Right lobe of liver (tissue), 6 donors: ENCODE results near the gene KLHL21. TPM values are rescaled to one million over a fixed set of nuclear protein-coding genes. Genes with fewer than 3 reads are reported as not detected.

Experiments
- ATAC-seq, 4 donors: fragments of 200-7000 bp; cut with Tn5 transposase; one replicate each; pipeline ENCODE4 v1.9.1; 2020; ENCODE audit warnings: mild to moderate bottlenecking in 4 of 4, moderate library complexity in 4 of 4
- DNase-seq, 3 donors: peaks; one replicate each; pipeline ENCODE4 v3.0.0-alpha.2; 2020
- H3K27ac ChIP-seq, 3 donors: fragments of 200-600 bp; one replicate each; pipeline ENCODE4 v1.8.0; 2022
- H3K27me3 ChIP-seq, 2 donors: fragments of 200-600 bp; one replicate each; pipeline ENCODE4 v1.8.0; 2022
- H3K36me3 ChIP-seq, 4 donors: fragments of 200-600 bp; sonication (generic) in 1 of 4; one replicate each; pipeline versions ENCODE4 v1.5.1 to v1.8.0; 2017 to 2022; ENCODE audit warnings: control low read depth in 1 of 4
- H3K4me1 ChIP-seq, 4 donors: fragments of 200-600 bp; sonication (generic) in 1 of 4; one replicate each; pipeline versions ENCODE4 v1.5.1 to v1.8.0; 2017 to 2022; ENCODE audit warnings: control low read depth in 1 of 4
- H3K4me3 ChIP-seq, 3 donors: fragments of 200-600 bp; one replicate each; pipeline ENCODE4 v1.8.0; 2022
- H3K9me3 ChIP-seq, 4 donors: fragments of 200-600 bp; sonication (generic) in 1 of 4; one replicate each; pipeline versions ENCODE4 v1.5.1 to v1.8.0; 2017 to 2022; ENCODE audit warnings: control low read depth in 1 of 4
- CTCF ChIP-seq, 4 donors: fragments of 200-600 bp in 3 of 4; fragments of 450-650 bp in 1 of 4; IDR thresholded peaks; one replicate each; pipeline versions ENCODE4 v1.5.1 to v1.8.0; 2016 to 2022; ENCODE audit warnings: antibody characterized with exemption in 4 of 4, mild to moderate bottlenecking in 2 of 4
- POLR2A ChIP-seq: fragments of 450-650 bp; IDR thresholded peaks from one replicate; pipeline ENCODE4 v1.6.1; 2017; ENCODE audit warnings: antibody characterized with exemption, mild to moderate bottlenecking
- WGBS: methylation state at CpG from one replicate; pipeline ENCODE4 v1.1.6; 2018; ENCODE audit warnings: low coverage, low lambda C conversion rate; ENCODE audit not compliant: insufficient coverage; ENCODE audit errors: missing lambda C conversion rate; 5-methylcytosine and 5-hydroxymethylcytosine counted together
- intact Hi-C, 2 donors: fragments of 100-400 bp; cut with DNase I; formaldehyde crosslinking; loops; one replicate each; pipeline versions ENCODE4 v1.11.2 to v1.14.1; 2022
- total RNA-seq, 6 experiments: library from RNA; depleted of rRNA in 2 of 6; stranded (reverse); fragments of >200 nt in 2 of 6; fragmentation: NEBNext Ultra II Directional in 3 of 6; extraction: Animal tissue kit (Norgen Biotek cat#: 25700) in 3 of 6; gene quantifications; one replicate each; pipeline versions ENCODE4 v1.1.0 to v1.2.4, GENCODE V29; 2016 to 2023
- donor health status: DM: no; HTN: yes; CAD: no.
- donor health status: DM: no; HTN: no; CAD: no.
- donor health status: DM: no; HTN: no; CAD: no.
- donor health status: DM: no; HTN: yes; CAD: no.
- donor health status: DM: no; HTN: yes; CAD: no.

Gene KLHL21
- total RNA-seq, 6 experiments from 2014 or later: 12.1 to 24.6 (median 20.0) TPM

GRCh38 chr1:6614929-6615785 lies 12.5 kb upstream of the KLHL21 start:
- Histone ChIP-seq H3K9me3 (no peaks in the 10 kb centered on the region), H3K27me3 (no peaks in the 10 kb centered on the region), H3K27ac (peak overlapping the region; percentile 21 to 85 (median 68)), H3K36me3 (peaks cover 0 to 3% (median 0%) of the 10 kb centered on the region in 4 donors), H3K4me3 (peak overlapping the region; percentile 82 to 88 (median 86)), H3K4me1 (peaks cover 0 to 11% (median 0%) of the 10 kb centered on the region in 4 donors)
- DNase-seq (no peak), ATAC-seq (no peak)
- TF ChIP-seq CTCF (IDR thresholded peaks at IDR 0.05): no peak
- no peak for TF ChIP-seq POLR2A
- intact Hi-C loops: no loop called here
- 3% methylated on average over 14 of the region's 82 CpGs for WGBS

GRCh38 chr1:6614019-6614928 lies 11.6 kb upstream of the KLHL21 start:
- ATAC-seq (no peak), DNase-seq (peak in 2 of 3 donors; percentile 70)
- Histone ChIP-seq H3K4me3 (peak overlapping the region; percentile 82 to 88 (median 86)), H3K4me1 (peaks cover 0 to 11% (median 0%) of the 10 kb centered on the region in 4 donors), H3K27ac (peak overlapping the region; percentile 47 to 85 (median 68)), H3K9me3 (no peaks in the 10 kb centered on the region), H3K27me3 (no peaks in the 10 kb centered on the region), H3K36me3 (no peaks in the 10 kb centered on the region)
- WGBS: 2% methylated on average over 18 of the region's 117 CpGs
- intact Hi-C loops: no loop called here
- TF ChIP-seq CTCF (IDR thresholded peaks at IDR 0.05) (no peak), POLR2A (no peak)

GRCh38 chr1:6613361-6614018 lies 10.8 kb upstream of the KLHL21 start, which contains the start of gene PHF13:
PHF13 (plus strand) TSS chr1:6613731; CDS start chr1:6614067, 336 bp downstream.
- Histone ChIP-seq H3K4me1 (peaks cover 0 to 11% (median 0%) of the 10 kb centered on the region in 4 donors), H3K27me3 (no peaks in the 10 kb centered on the region), H3K27ac (peak within 1 kb of the TSS; percentile 83 to 91 (median 90)), H3K9me3 (no peaks in the 10 kb centered on the region), H3K4me3 (peak within 1 kb of the TSS; percentile 82 to 88 (median 86)), H3K36me3 (no peaks in the 10 kb centered on the region)
- DNase-seq (peak; percentile 100), ATAC-seq (peak; percentile 95 to 99 (median 96))
- TF ChIP-seq CTCF (IDR thresholded peaks at IDR 0.05) (no peak), POLR2A (peak; percentile 66)
- 0% methylated on average over 3 of the region's 84 CpGs for WGBS
- intact Hi-C loops: no loop called here
